HG03457 (cell line): ENCODE measurements around the gene ABCC3.
"Not testable (repeated sequence)": the region's sequence is repeated elsewhere in the genome, so short reads cannot be mapped to it uniquely, and the experiment has no call there.

Experiments used
- ATAC-seq: cut with Tn5 transposase; IDR thresholded peaks from one replicate; pipeline ENCODE4 v1.9.1; 2021; ENCODE audit warnings: moderate number of reproducible peaks; ENCODE audit not compliant: unreplicated experiment

The ABCC3 gene

GRCh38 chr17:50663812-50664374 lies 29.2 kb downstream of the ABCC3 start:
- ATAC-seq, result no peak

GRCh38 chr17:50664788-50665458 lies 30.2 kb downstream of the ABCC3 start:
- no peak for ATAC-seq

- no peak for ATAC-seq
These were observed 31.2 kb downstream of the ABCC3 start for GRCh38 chr17:50665838-50666237.

- ATAC-seq, result no peak
These were observed 31.6 kb downstream of the ABCC3 start for GRCh38 chr17:50666316-50666715.

GRCh38 chr17:50667259-50668024 lies 32.8 kb downstream of the ABCC3 start:
- ATAC-seq, result no peak

- no peak for ATAC-seq
These were observed 33.5 kb downstream of the ABCC3 start for GRCh38 chr17:50668025-50668837.

GRCh38 chr17:50668838-50669581 lies 34.3 kb downstream of the ABCC3 start:
- ATAC-seq, result no peak

- no peak for ATAC-seq
These were observed 37.4 kb downstream of the ABCC3 start for GRCh38 chr17:50672071-50672470.

- ATAC-seq, result no peak
These were observed 38.3 kb downstream of the ABCC3 start for GRCh38 chr17:50672831-50673551.

- no peak for ATAC-seq
These were observed 40.5 kb downstream of the ABCC3 start for GRCh38 chr17:50675190-50675589.

GRCh38 chr17:50675627-50676026 lies 40.9 kb downstream of the ABCC3 start:
- no peak for ATAC-seq

- no peak for ATAC-seq
These were observed 41.6 kb downstream of the ABCC3 start for GRCh38 chr17:50676065-50676975.

- ATAC-seq, result no peak
These were observed 43.2 kb downstream of the ABCC3 start for GRCh38 chr17:50677851-50678375.

GRCh38 chr17:50679008-50679544 lies 44.4 kb downstream of the ABCC3 start:
- no peak for ATAC-seq

GRCh38 chr17:50680126-50680525 lies 45.4 kb downstream of the ABCC3 start:
- no peak for ATAC-seq

GRCh38 chr17:50680543-50681262 lies 46.0 kb downstream of the ABCC3 start:
- not testable (repeated sequence) for ATAC-seq

GRCh38 chr17:50681263-50682200 lies 46.9 kb downstream of the ABCC3 start:
- no peak for ATAC-seq
